ENCODE results near the gene SEZ6.

SEZ6 gene

GRCh38 chr17:28973425-28973824 is 32.4 kb downstream of the SEZ6 start:
- DNase-seq, result no peak

DNA sequence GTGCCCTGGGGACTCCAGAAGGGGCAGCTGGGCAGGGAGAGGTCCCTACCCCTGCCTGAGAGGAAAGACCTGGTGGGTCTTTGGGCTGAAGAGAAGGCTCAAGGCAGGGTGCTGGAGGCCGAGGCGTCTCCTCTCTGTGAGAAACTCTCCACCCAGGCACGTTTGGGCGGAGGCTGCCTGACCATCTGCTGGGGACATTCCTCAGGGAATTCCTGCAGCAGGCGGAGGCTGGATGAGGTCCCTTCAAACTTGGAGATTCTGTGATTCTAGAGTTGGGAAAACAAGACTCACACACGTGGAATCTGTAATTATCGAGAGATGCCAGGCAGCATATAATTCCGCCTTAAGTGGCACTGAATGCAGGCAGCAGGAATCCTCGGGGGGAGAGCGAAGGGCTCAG is 33.4 kb downstream of the SEZ6 start:
- DNase-seq, result no peak

- no peak for DNase-seq
These were observed 35.0 kb downstream of the SEZ6 start for GRCh38 chr17:28970879-28971278.

- DNase-seq, result no peak
These were observed 36.0 kb downstream of the SEZ6 start for GRCh38 chr17:28969706-28970393.

- DNase-seq, result no peak
These were observed 36.9 kb downstream of the SEZ6 start for GRCh38 chr17:28968914-28969295.

GRCh38 chr17:28968231-28968913 is 37.5 kb downstream of the SEZ6 start:
- DNase-seq, result no peak

DNA sequence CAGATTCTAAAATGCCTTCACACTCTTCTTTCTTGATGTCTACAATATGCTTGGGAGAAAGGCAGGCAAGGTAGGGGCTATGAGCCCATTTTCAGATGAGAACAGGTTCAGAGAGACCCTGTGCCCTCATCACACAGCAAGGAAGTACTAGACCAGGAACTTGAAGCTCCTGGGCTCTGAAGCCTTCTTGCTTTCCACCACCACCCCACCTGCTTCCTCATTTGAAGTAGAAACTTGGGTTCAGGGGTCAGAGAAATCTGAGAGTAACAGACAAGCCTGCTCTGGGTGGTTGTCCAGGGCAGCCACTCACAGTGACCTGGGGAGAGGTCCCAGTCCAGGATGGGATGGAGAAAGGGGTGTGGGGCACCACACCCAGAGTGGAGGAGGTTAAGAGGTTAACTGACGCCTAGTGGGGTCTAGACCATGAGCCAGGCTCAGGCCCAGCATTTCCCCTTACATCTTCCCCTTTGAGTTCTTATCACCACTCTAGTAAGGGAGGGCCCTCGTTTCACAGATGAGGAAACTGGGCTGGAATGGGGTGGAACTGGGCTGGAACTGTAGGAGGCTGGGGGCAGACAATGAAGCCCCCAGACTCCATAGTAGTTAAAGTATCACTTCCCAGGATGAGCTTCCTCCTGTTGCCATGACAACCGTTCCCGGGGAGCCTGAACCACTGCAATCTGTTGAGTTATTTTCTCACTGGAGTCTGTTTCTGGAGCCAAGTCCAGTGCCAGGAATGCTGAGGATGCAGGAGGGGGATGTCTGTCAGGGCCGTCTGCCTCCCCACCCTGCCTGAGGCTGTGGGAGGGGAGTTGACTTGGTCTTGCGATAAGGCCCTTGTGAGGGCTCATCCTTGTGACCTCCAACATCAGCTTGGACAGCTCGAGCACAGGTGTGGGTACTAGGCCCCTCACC is 38.4 kb downstream of the SEZ6 start:
- DNase-seq, result peak; percentile 46 to 52

GRCh38 chr17:28963841-28964240 is 42.0 kb downstream of the SEZ6 start:
- DNase-seq, result no peak

GRCh38 chr17:28963055-28963611 is 42.7 kb downstream of the SEZ6 start:
- no peak for DNase-seq

GRCh38 chr17:28961391-28961790 is 44.4 kb downstream of the SEZ6 start:
- DNase-seq, result no peak

- no peak for DNase-seq
These were observed 45.4 kb downstream of the SEZ6 start for GRCh38 chr17:28960256-28961061.

DNA sequence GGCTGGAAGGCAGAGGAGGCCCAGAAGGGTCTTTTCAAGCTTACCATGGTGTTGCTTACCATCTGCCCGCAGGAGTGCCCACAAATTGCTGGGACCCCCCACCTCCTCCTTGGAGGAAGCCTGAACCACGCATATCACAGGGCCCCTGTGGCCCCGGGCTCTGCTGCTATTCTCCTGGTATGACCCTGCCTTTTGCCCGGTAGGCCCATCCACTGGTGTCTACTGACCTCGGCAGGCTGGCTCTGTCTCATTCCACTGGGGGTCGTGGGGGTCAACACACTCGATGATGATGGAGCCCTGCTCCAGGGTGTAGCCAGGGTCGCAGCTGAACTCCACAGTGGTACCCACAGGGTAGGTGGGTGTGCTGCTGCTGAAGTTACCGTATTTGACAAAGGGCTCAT is 46.4 kb downstream of the SEZ6 start:
- DNase-seq, result no peak

DNA sequence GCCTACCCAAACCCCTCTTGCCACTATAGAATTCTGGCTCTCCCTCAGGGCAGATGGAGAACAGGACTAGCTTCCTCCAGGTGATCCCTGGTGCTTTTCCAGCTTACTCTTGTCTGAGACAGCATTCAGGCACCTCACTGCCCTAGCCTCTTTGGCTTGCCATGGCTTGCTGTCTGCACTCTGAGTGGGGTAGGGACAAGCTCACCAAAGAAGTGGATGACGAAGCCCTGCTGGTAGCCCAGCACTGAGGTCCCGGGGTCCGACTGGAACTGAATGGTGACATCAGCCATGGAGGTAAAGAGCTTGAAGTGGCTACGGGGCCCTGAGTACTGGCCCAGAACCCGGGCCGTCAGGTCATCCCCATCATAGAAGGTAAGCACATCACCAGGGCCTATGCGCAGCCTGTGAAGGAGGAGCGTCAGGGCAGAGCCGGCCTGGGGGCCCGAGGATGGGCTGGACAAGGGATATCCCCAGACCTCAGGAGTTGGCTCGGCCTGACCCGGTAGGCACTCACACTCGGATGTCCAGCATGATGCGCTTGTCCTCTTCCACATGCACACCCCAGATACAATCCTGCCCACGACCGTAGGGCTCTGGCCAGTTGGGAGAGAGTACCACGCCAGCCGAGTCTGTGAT is 46.9 kb downstream of the SEZ6 start:
- DNase-seq, result no peak

DNA sequence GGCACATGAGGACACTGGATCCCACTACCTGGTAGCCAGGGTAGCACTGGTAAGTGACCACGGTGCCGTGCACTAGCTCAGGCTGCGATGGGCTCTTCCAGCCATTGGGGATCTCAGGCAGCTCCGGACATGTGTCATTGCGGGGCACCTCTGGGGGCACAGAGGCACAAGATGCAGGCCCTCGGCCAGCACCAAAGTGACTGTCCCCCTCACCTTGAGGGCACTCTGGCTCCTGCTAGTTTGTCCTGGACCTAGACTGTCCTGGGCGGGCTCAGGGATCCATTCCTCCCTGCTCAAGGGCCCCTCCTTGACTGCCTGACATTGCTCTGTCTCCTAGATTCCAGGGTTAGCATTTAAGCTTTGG is 47.9 kb downstream of the SEZ6 start:
- no peak for DNase-seq

DNA sequence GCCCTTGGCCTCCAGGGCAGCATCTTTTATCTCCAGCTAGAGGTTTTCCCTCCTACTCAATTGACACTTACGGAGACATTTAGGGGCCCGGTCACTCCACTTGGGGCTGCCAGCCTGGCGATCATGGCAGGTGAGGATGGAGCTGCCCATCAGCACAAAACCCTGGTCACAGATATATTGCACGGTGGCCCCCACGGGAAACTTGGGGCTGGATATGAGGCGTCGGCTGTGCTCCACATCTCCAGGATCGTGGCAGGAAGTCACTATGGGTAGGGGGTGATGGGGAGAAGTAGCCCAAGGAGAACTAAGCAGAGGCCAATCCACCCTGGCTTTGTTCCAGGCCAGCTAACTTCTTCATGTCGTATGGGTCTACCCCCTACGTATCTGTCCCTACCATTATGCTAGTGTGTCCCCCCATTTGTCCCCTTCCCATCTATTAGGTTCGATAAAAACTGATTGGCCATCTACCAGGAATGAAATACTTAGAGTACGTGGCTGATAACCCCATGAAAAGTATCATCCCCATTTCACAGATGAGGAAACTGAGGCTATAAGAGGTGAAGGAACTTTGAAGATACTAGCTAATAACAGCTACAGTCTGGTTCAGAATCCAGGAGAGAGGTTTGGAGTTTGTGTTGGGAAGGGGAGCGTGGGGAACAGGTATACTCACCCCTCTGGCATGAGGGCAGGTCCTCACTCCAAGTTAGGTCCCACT is 48.4 kb downstream of the SEZ6 start:
- DNase-seq, result no peak

- DNase-seq, result no peak
These were observed 49.0 kb downstream of the SEZ6 start for GRCh38 chr17:28956861-28957260.

DNA sequence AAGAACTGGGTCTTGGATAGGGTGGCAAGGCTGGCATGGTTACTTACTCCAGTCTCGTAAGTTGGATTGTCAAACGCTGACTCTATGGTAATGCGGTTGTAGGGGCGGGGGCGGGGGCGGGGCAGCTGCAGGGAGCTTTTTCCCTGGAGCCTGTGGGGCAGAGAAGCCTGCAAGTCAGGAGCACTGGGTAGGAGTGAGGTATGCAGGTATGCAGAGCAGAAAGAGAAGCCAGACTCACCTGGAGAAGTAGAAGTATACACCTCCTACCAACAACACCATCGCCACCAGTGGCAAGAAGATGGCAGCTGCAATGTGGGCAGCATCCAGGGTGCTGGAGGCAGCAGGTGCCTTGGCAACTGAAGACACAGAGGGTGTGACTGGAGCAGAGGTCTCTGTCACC is 49.7 kb downstream of the SEZ6 start:
- no peak for DNase-seq

GRCh38 chr17:28955408-28955807 is 50.4 kb downstream of the SEZ6 start:
- no peak for DNase-seq

DNA sequence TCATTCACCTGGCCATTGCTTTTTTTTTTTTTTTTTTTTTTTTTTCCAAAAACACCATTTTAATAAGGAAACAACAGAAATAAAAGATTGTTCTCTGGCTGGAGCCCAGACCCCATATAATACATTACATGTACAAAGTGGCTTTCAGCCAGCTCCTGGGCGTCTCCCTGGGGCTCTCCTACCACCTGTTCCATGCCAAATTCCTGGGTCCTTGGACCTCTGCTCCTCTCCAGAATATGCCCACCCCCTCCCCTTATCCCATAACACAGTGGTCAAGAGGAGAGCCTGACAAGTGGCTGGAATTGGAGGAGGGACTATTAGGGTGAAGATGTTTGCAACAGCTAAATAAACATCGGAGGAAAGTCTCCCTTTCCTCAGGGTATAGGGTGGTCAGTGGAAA is 50.9 kb downstream of the SEZ6 start:
- DNase-seq, result no peak

- peak; percentile 46 to 57 for DNase-seq
These were observed 52.3 kb downstream of the SEZ6 start for GRCh38 chr17:28953444-28954118.

Measured in AML-193 (cell line).